K562 (cell line): ENCODE measurements around the gene ZCWPW1. TPM values are rescaled to one million over a fixed set of nuclear protein-coding genes. Genes with fewer than 3 reads are reported as not detected.

Source experiments
- BRD9 ChIP-seq: fragments of 450-650 bp; IDR thresholded peaks from 2 replicates; pipeline ENCODE4 v1.6.1; 2018; ENCODE audit warnings: low read depth; ENCODE audit not compliant: partially characterized antibody
- CBX1 ChIP-seq: sonication (generic); IDR thresholded peaks from 2 replicates; pipeline ENCODE4 v1.6.1; 2016; ENCODE audit warnings: antibody characterized with exemption, low read depth, mild to moderate bottlenecking
- CBX3 ChIP-seq, 2 experiments: IDR thresholded peaks; 1 replicate in 1 of 2; 2 replicates in 1 of 2; pipeline ENCODE4 v1.6.1; 2012; ENCODE audit warnings: inconsistent platforms in 2 of 2, low read length in 2 of 2, borderline replicate concordance in 1 of 2, control low read depth in 1 of 2
- HBP1 ChIP-seq: fragments of 450-650 bp; formaldehyde crosslinking; IDR thresholded peaks from 2 replicates; pipeline ENCODE4 v1.4.0; 2022; ENCODE audit warnings: missing genetic modification characterization
- MXD1 ChIP-seq: fragments of 250-450 bp; sonication (Bioruptor Pico); IDR thresholded peaks from 2 replicates; pipeline ENCODE4 v1.8.0; 2021; ENCODE audit warnings: borderline replicate concordance, mild to moderate bottlenecking, moderate library complexity; ENCODE audit not compliant: poor library complexity, severe bottlenecking
- POLR2AphosphoS2 ChIP-seq: IDR thresholded peaks from 2 replicates; pipeline ENCODE4 v1.6.1; 2012; ENCODE audit warnings: low read length, improper control_type of control experiment
- RBM25 ChIP-seq: fragments of 200-400 bp; formaldehyde crosslinking; IDR thresholded peaks from 2 replicates; pipeline ENCODE4 v1.6.1; 2018; ENCODE audit warnings: low read length, low read depth, moderate library complexity; ENCODE audit not compliant: severe bottlenecking
- SP1 ChIP-seq: sonication (generic); formaldehyde crosslinking; IDR thresholded peaks from 2 replicates; pipeline ENCODE4 v1.8.1; 2022; ENCODE audit warnings: mild to moderate bottlenecking, missing genetic modification reagents
- TEAD4 ChIP-seq, 2 experiments: sonication (generic) in 1 of 2; formaldehyde crosslinking in 1 of 2; IDR thresholded peaks; 2 replicates each; pipeline versions ENCODE4 v1.6.1 to v1.8.0; 2012 to 2022; ENCODE audit warnings: borderline replicate concordance in 1 of 2, inconsistent platforms in 1 of 2, low read length in 1 of 2, mild to moderate bottlenecking in 1 of 2, missing genetic modification reagents in 1 of 2
- ZBTB17 ChIP-seq: fragments of 450-650 bp; formaldehyde crosslinking; IDR thresholded peaks from 2 replicates; pipeline ENCODE4 v1.4.0; 2020; ENCODE audit warnings: mild to moderate bottlenecking
- ZBTB43 ChIP-seq: sonication (generic); formaldehyde crosslinking; IDR thresholded peaks from 2 replicates; pipeline ENCODE4 v1.8.0; 2023; ENCODE audit warnings: mild to moderate bottlenecking, missing genetic modification reagents
- ZNF696 ChIP-seq: fragments of 250-450 bp; sonication (Bioruptor Pico); conservative IDR thresholded peaks from 2 replicates; pipeline ENCODE4 v1.4.0; 2020; ENCODE audit warnings: mild to moderate bottlenecking, moderate library complexity
- polyA plus RNA-seq, 8 experiments: library from polyadenylated mRNA; depleted of rRNA in 4 of 8; stranded (reverse) in 5 of 8; unstranded in 3 of 8; fragments of >200 nt; fragmentation: Nextera tagmentation in 2 of 8; fragmentation: Illumina TruSeq in 1 of 8; extraction: Ambion mirVana in 2 of 8; extraction: Trizol in 1 of 8; gene quantifications; 2 replicates each; pipeline versions ENCODE4 v1.2.1 to v1.2.3, GENCODE V29; 2011 to 2014; ENCODE audit warnings: inconsistent platforms in 1 of 8, missing spikeins in 1 of 8
- total RNA-seq, 7 experiments: library from RNA; depleted of rRNA in 6 of 7; stranded (reverse); fragments of >200 nt in 6 of 7; fragmentation: Illumina TruSeq in 2 of 7; extraction: Trizol in 2 of 7; gene quantifications; 2 replicates each; pipeline versions ENCODE4 v1.2.1 to v1.2.3, GENCODE V29; 2011 to 2021; ENCODE audit warnings: low replicate concordance in 1 of 7
- TF ChIP-seq, protein P1 (sequence below): sonication (generic); formaldehyde crosslinking; IDR thresholded peaks from 2 replicates; pipeline ENCODE4 v1.8.0; 2022; ENCODE audit warnings: missing genetic modification reagents, mild to moderate bottlenecking, borderline replicate concordance
- TF ChIP-seq, protein P2 (sequence below): fragments of 450-650 bp; IDR thresholded peaks from 2 replicates; pipeline ENCODE4 v1.6.1; 2018; ENCODE audit not compliant: partially characterized antibody
- TF ChIP-seq, protein P3 (sequence below): sonication (generic); formaldehyde crosslinking; IDR thresholded peaks from 2 replicates; pipeline ENCODE4 v1.8.0; 2022; ENCODE audit warnings: missing genetic modification reagents, mild to moderate bottlenecking, borderline replicate concordance

Gene ZCWPW1
- total and polyA plus RNA-seq, 9 of the 15 experiments (the other 6 are each of a cell fraction or from before 2014, with no cell fraction given), result 0.18 to 1.7 (median 1.2) TPM

- TF ChIP-seq BRD9 (no peak), POLR2AphosphoS2 (no peak), TEAD4 (IDR thresholded peaks at IDR 0.05; ENCODE audit: low read length) (no peak), TEAD4 (CRISPR knock-in tag; IDR thresholded peaks at IDR 0.05; ENCODE audit: borderline replicate concordance) (no peak), ZNF696 (no peak), MXD1 (CRISPR knock-in tag) (no peak), ZBTB17 (CRISPR knock-in tag) (no peak), RBM25 (no peak), HBP1 (no peak), SP1 (CRISPR knock-in tag) (no peak), CBX3 (IDR thresholded peaks at IDR 0.05; ENCODE audit: borderline replicate concordance in 1 of 2, low read length in 2 of 2) (no peak), ZBTB43 (CRISPR knock-in tag) (no peak), CBX1 (no peak)
- TF ChIP-seq, protein P1, sequence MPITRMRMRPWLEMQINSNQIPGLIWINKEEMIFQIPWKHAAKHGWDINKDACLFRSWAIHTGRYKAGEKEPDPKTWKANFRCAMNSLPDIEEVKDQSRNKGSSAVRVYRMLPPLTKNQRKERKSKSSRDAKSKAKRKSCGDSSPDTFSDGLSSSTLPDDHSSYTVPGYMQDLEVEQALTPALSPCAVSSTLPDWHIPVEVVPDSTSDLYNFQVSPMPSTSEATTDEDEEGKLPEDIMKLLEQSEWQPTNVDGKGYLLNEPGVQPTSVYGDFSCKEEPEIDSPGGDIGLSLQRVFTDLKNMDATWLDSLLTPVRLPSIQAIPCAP (CRISPR knock-in tag), result no peak
- TF ChIP-seq, protein P2, sequence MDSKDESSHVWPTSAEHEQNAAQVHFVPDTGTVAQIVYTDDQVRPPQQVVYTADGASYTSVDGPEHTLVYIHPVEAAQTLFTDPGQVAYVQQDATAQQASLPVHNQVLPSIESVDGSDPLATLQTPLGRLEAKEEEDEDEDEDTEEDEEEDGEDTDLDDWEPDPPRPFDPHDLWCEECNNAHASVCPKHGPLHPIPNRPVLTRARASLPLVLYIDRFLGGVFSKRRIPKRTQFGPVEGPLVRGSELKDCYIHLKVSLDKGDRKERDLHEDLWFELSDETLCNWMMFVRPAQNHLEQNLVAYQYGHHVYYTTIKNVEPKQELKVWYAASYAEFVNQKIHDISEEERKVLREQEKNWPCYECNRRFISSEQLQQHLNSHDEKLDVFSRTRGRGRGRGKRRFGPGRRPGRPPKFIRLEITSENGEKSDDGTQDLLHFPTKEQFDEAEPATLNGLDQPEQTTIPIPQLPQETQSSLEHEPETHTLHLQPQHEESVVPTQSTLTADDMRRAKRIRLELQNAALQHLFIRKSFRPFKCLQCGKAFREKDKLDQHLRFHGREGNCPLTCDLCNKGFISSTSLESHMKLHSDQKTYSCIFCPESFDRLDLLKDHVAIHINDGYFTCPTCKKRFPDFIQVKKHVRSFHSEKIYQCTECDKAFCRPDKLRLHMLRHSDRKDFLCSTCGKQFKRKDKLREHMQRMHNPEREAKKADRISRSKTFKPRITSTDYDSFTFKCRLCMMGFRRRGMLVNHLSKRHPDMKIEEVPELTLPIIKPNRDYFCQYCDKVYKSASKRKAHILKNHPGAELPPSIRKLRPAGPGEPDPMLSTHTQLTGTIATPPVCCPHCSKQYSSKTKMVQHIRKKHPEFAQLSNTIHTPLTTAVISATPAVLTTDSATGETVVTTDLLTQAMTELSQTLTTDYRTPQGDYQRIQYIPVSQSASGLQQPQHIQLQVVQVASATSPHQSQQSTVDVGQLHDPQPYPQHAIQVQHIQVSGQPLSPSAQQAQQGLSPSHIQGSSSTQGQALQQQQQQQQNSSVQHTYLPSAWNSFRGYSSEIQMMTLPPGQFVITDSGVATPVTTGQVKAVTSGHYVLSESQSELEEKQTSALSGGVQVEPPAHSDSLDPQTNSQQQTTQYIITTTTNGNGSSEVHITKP, result no peak
- TF ChIP-seq, protein P3, sequence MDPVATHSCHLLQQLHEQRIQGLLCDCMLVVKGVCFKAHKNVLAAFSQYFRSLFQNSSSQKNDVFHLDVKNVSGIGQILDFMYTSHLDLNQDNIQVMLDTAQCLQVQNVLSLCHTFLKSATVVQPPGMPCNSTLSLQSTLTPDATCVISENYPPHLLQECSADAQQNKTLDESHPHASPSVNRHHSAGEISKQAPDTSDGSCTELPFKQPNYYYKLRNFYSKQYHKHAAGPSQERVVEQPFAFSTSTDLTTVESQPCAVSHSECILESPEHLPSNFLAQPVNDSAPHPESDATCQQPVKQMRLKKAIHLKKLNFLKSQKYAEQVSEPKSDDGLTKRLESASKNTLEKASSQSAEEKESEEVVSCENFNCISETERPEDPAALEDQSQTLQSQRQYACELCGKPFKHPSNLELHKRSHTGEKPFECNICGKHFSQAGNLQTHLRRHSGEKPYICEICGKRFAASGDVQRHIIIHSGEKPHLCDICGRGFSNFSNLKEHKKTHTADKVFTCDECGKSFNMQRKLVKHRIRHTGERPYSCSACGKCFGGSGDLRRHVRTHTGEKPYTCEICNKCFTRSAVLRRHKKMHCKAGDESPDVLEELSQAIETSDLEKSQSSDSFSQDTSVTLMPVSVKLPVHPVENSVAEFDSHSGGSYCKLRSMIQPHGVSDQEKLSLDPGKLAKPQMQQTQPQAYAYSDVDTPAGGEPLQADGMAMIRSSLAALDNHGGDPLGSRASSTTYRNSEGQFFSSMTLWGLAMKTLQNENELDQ, result no peak
These were observed 27.8 kb downstream of the ZCWPW1 start (continued) for GRCh38 chr7:100400656-100401055.
